Neural cell (in vitro differentiated cells): Measurements from ENCODE around the gene UTS2. TPM values are rescaled to one million over a fixed set of nuclear protein-coding genes. Genes with fewer than 3 reads are reported as not detected.

Experiments used
- H2AFZ ChIP-seq: fragments of 200-600, 300-800 bp; sonication (generic), shearing (Covaris generic); 2 replicates; pipeline ENCODE4 v1.6.0; 2014; ENCODE audit warnings: low read depth, mild to moderate bottlenecking, antibody characterized with exemption, low read length, moderate library complexity
- H3F3A ChIP-seq: fragments of 200-600 bp; shearing (Covaris generic); 2 replicates; pipeline ENCODE4 v1.6.1; 2016; ENCODE audit warnings: mild to moderate bottlenecking, moderate library complexity, mixed read lengths, antibody characterized with exemption, low read length; ENCODE audit not compliant: insufficient read depth, poor library complexity, severe bottlenecking
- H3K27ac ChIP-seq: fragments of 200-600, 300-800 bp; sonication (generic), shearing (Covaris generic); 2 replicates; pipeline ENCODE4 v1.5.1; 2014; ENCODE audit warnings: mild to moderate bottlenecking, low read length, moderate library complexity
- H3K27me3 ChIP-seq: fragments of 300-800, 200-600 bp; sonication (generic), shearing (Covaris generic); 2 replicates; pipeline ENCODE4 v1.6.0; 2014; ENCODE audit warnings: mild to moderate bottlenecking, low read depth, low read length, moderate library complexity; ENCODE audit not compliant: insufficient read depth
- H3K36me3 ChIP-seq: fragments of 300-800, 200-600 bp; sonication (generic), shearing (Covaris generic); 2 replicates; pipeline ENCODE4 v1.5.1; 2014; ENCODE audit warnings: mild to moderate bottlenecking, antibody characterized with exemption, low read length, moderate library complexity; ENCODE audit not compliant: insufficient read depth
- H3K4me2 ChIP-seq: fragments of 300-800, 200-600 bp; sonication (generic), shearing (Covaris generic); 2 replicates; pipeline ENCODE4 v1.6.0; 2014; ENCODE audit warnings: mild to moderate bottlenecking, low read length
- H3K4me3 ChIP-seq: fragments of 300-800, 200-600 bp; sonication (generic), shearing (Covaris generic); 2 replicates; pipeline ENCODE4 v1.5.1; 2014; ENCODE audit warnings: mild to moderate bottlenecking, low read length, moderate library complexity
- H3K79me2 ChIP-seq: fragments of 200-600 bp; shearing (Covaris generic); replicated peaks from 2 replicates; pipeline ENCODE4 v1.6.0; 2014; ENCODE audit warnings: mild to moderate bottlenecking, low read length, moderate library complexity; ENCODE audit not compliant: insufficient read depth
- H3K9ac ChIP-seq: fragments of 300-800, 200-600 bp; sonication (generic), shearing (Covaris generic); 2 replicates; pipeline ENCODE4 v1.6.1; 2016; ENCODE audit warnings: mild to moderate bottlenecking, low read length, mixed read lengths
- H3K9me2 ChIP-seq: fragments of 200-600 bp; shearing (Covaris generic); 2 replicates; pipeline ENCODE4 v1.6.1; 2016; ENCODE audit warnings: mild to moderate bottlenecking, low read length, mixed read lengths; ENCODE audit not compliant: insufficient read depth
- H3K9me3 ChIP-seq: fragments of 200-600, 300-800 bp; sonication (generic), shearing (Covaris generic); 2 replicates; pipeline ENCODE4 v1.6.1; 2016; ENCODE audit warnings: mild to moderate bottlenecking, mixed run types, low read length, moderate library complexity, mixed read lengths
- H4K20me1 ChIP-seq: fragments of 200-600 bp; shearing (Covaris generic); 2 replicates; pipeline ENCODE4 v1.6.1; 2016; ENCODE audit warnings: mild to moderate bottlenecking, mixed run types; ENCODE audit not compliant: insufficient read depth
- CTCF ChIP-seq: fragments of 450-650 bp; IDR thresholded peaks from 2 replicates; pipeline ENCODE4 v1.5.1; 2014; ENCODE audit warnings: antibody characterized with exemption, mild to moderate bottlenecking, moderate library complexity; ENCODE audit not compliant: poor library complexity, severe bottlenecking
- EP300 ChIP-seq: fragments of 450-650 bp; conservative IDR thresholded peaks from 2 replicates; pipeline ENCODE4 v1.6.1; 2014; ENCODE audit warnings: antibody characterized with exemption, mild to moderate bottlenecking, moderate library complexity; ENCODE audit not compliant: poor library complexity, severe bottlenecking
- EZH2 ChIP-seq: fragments of 200-600, 300-800 bp; shearing (Covaris generic), sonication (generic); IDR thresholded peaks from 2 replicates; pipeline ENCODE4 v1.6.1; 2014; ENCODE audit warnings: antibody characterized with exemption, low read length, borderline replicate concordance, mild to moderate bottlenecking; ENCODE audit not compliant: insufficient read depth, poor library complexity, severe bottlenecking
- MXI1 ChIP-seq: fragments of 450-650 bp; conservative IDR thresholded peaks from 2 replicates; pipeline ENCODE4 v1.6.1; 2014; ENCODE audit warnings: antibody characterized with exemption, mild to moderate bottlenecking; ENCODE audit not compliant: poor library complexity, severe bottlenecking
- POLR2AphosphoS5 ChIP-seq: IDR thresholded peaks from 2 replicates; pipeline ENCODE4 v1.6.1; 2012
- RAD21 ChIP-seq: fragments of 450-650 bp; conservative IDR thresholded peaks from 2 replicates; pipeline ENCODE4 v1.6.1; 2014; ENCODE audit warnings: antibody characterized with exemption, mild to moderate bottlenecking, moderate library complexity
- REST ChIP-seq: IDR thresholded peaks from 2 replicates; pipeline ENCODE4 v1.6.1; 2012; ENCODE audit warnings: borderline replicate concordance
- SMC3 ChIP-seq: fragments of 450-650 bp; conservative IDR thresholded peaks from 2 replicates; pipeline ENCODE4 v1.6.1; 2014; ENCODE audit warnings: antibody characterized with exemption, mild to moderate bottlenecking, moderate library complexity; ENCODE audit not compliant: poor library complexity
- TAF1 ChIP-seq: IDR thresholded peaks from 2 replicates; pipeline ENCODE4 v1.6.1; 2012; ENCODE audit warnings: low read depth
- polyA plus RNA-seq: library from polyadenylated mRNA; depleted of rRNA; stranded (reverse); fragments of >200 nt; gene quantifications from 2 replicates; pipeline ENCODE4 v1.2.3, GENCODE V29; 2014

The UTS2 gene
- polyA plus RNA-seq, 1 donor from 2014 or later: 2.4 TPM

- TF ChIP-seq RAD21 (no peak), EZH2 (no peak), CTCF (no peak), POLR2AphosphoS5 (no peak), REST (no peak), EP300 (no peak), SMC3 (no peak), TAF1 (no peak)
- Histone ChIP-seq H3K9me2 (no peaks in the 10 kb centered on the region), H3K4me3 (no peak overlapping the region), H4K20me1 (no peaks in the 10 kb centered on the region), H3K27me3 (no peaks in the 10 kb centered on the region), H3K4me2 (no peak overlapping the region), H3K9ac (no peak overlapping the region), H3K36me3 (no peaks in the 10 kb centered on the region), H3K9me3 (no peaks in the 10 kb centered on the region), H3F3A (no peaks in the 10 kb centered on the region), H3K27ac (no peak overlapping the region), H3K79me2 (no peaks in the 10 kb centered on the region), H2AFZ (no peak overlapping the region)
Measured at GRCh38 chr1:7821282-7821681, 31.6 kb downstream of the UTS2 start.

GRCh38 chr1:7813677-7814373 lies 39.0 kb downstream of the UTS2 start:
- TF ChIP-seq RAD21 (no peak), MXI1 (no peak), REST (no peak), EZH2 (no peak), TAF1 (no peak)

More at GRCh38 chr1:7813677-7814373, 39.0 kb downstream of the UTS2 start:
- H3K9ac ChIP-seq: no peak overlapping the region
- no peaks in the 10 kb centered on the region for H4K20me1 ChIP-seq
- H3K9me3 ChIP-seq: peaks cover 4% of the 10 kb centered on the region
- H3K4me2 ChIP-seq: no peak overlapping the region
- no peaks in the 10 kb centered on the region for H3K79me2 ChIP-seq
- no peaks in the 10 kb centered on the region for H3K9me2 ChIP-seq
- no peaks in the 10 kb centered on the region for H3K27me3 ChIP-seq
- no peaks in the 10 kb centered on the region for H3K36me3 ChIP-seq
- H3K27ac ChIP-seq: no peak overlapping the region
- no peaks in the 10 kb centered on the region for H3F3A ChIP-seq
- no peak overlapping the region for H3K4me3 ChIP-seq
- no peak overlapping the region for H2AFZ ChIP-seq
